Smooth muscle cell (in vitro differentiated cells): ENCODE data around the gene LRSAM1. TPM values are rescaled to one million over a fixed set of nuclear protein-coding genes. Genes with fewer than 3 reads are reported as not detected.
A peak's percentile ranks its signal among the peaks of the same experiment; 100 is the strongest.

Experiments used
- DNase-seq: peaks from one replicate; lab custom pipeline; 2025; ENCODE audit not compliant: unreplicated experiment; lab: John Stamatoyannopoulos, UW
- H2AFZ ChIP-seq: fragments of 200-600 bp; sonication (generic); 2 replicates; pipeline ENCODE4 v1.6.0; 2016; ENCODE audit warnings: antibody characterized with exemption, low read depth, mild to moderate bottlenecking
- H3F3A ChIP-seq: fragments of 200-600 bp; sonication (generic); 2 replicates; pipeline ENCODE4 v1.6.0; 2017; ENCODE audit warnings: antibody characterized with exemption, low read depth
- H3K27ac ChIP-seq: fragments of 200-600 bp; sonication (generic); 2 replicates; pipeline ENCODE4 v1.5.1; 2016; ENCODE audit warnings: low read depth, mild to moderate bottlenecking
- H3K27me3 ChIP-seq: fragments of 200-600 bp; sonication (generic); 2 replicates; pipeline ENCODE4 v1.6.1; 2016; ENCODE audit warnings: low read depth, mild to moderate bottlenecking
- H3K36me3 ChIP-seq: fragments of 200-600 bp; sonication (generic); 2 replicates; pipeline ENCODE4 v1.5.1; 2016; ENCODE audit warnings: low read depth
- H3K4me1 ChIP-seq: fragments of 200-600 bp; sonication (generic); 2 replicates; pipeline ENCODE4 v1.5.1; 2016; ENCODE audit warnings: low read depth
- H3K4me2 ChIP-seq: fragments of 200-600 bp; sonication (generic); 2 replicates; pipeline ENCODE4 v1.6.0; 2016; ENCODE audit warnings: mild to moderate bottlenecking
- H3K4me3 ChIP-seq: fragments of 200-600 bp; sonication (generic); 2 replicates; pipeline ENCODE4 v1.5.1; 2016; ENCODE audit warnings: mild to moderate bottlenecking
- H3K79me2 ChIP-seq: fragments of 200-600 bp; sonication (generic); 2 replicates; pipeline ENCODE4 v1.6.0; 2016; ENCODE audit warnings: low read depth, mild to moderate bottlenecking
- H3K9ac ChIP-seq: fragments of 200-600 bp; sonication (generic); 2 replicates; pipeline ENCODE4 v1.6.0; 2016; ENCODE audit warnings: low read depth
- H3K9me3 ChIP-seq: fragments of 200-600 bp; sonication (generic); replicated peaks from 2 replicates; pipeline ENCODE4 v1.5.1; 2016; ENCODE audit warnings: low read depth
- H4K20me1 ChIP-seq: fragments of 200-600 bp; sonication (generic); 2 replicates; pipeline ENCODE4 v1.6.0; 2016; ENCODE audit warnings: low read depth
- WGBS: methylation state at CpG from one replicate; pipeline ENCODE4 v1.1.7; 2016; ENCODE audit warnings: low lambda C conversion rate; 5-methylcytosine and 5-hydroxymethylcytosine counted together
- polyA plus RNA-seq: library from polyadenylated mRNA; unstranded; fragments of >200 nt; fragmentation: Nextera tagmentation; extraction: Ambion mirVana; gene quantifications from 2 replicates; pipeline ENCODE4 v1.2.1, GENCODE V29; 2016
- total RNA-seq: library from RNA; depleted of rRNA; stranded (reverse); fragments of >200 nt; gene quantifications from 2 replicates; pipeline ENCODE4 v1.2.3, GENCODE V29; 2014
- TF ChIP-seq, protein P1 (sequence below): fragments of 200-600 bp; sonication (generic); IDR thresholded peaks from 2 replicates; pipeline ENCODE4 v1.5.1; 2017; ENCODE audit warnings: borderline replicate concordance, mild to moderate bottlenecking, antibody characterized with exemption; ENCODE audit not compliant: insufficient read depth, poor library complexity, severe bottlenecking

LRSAM1 gene
- total and polyA plus RNA-seq, 2 experiments from 2014 or later, result 10.5 to 27.0 TPM

DNA sequence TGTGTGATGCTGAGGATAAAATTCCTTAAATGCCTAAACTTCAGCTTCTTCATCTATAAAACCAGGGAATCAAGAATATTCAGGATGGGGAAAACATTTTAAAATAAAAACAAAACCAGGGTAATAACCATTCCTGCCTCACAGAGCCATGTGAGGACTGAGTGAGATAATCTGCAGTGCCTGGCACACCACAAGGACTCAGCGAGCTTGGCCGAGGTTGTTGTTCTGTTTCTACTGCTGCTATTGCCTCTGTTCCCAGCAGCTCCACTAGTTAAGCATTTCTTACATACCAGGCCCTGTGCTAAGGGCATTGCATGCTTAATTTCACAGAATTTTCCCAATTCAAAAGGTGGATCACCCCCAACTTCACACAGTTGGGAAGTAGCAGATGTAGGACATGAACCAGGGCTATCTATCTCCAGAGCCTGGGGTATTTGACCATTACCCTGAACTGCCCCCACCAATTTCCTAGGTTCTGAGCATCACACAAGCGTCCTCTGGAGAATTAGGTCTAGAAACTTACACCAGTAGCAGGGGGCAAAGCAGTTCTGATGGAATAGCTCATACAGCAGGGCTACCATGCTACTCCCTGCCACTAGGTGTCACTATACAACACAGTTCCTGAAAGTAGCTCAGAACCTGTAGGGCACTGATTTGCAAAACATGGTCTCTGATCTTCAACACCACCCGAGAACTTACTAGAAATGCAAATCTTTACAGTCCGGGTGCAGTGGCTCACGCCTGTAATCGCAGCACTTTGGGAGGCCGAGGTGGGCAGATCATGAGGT, 74.3 kb downstream of the LRSAM1 start:
- H2AFZ ChIP-seq, result no peak overlapping the region
- H3K9ac ChIP-seq, result no peak overlapping the region
- H3K4me3 ChIP-seq, result no peak overlapping the region
- H3K27ac ChIP-seq, result peak overlapping the region; percentile 83
- H3K27me3 ChIP-seq, result no peaks in the 10 kb centered on the region
- H3K36me3 ChIP-seq, result no peaks in the 10 kb centered on the region
- peaks cover 33% of the 10 kb centered on the region for H3F3A ChIP-seq
- DNase-seq, result no peak
- H4K20me1 ChIP-seq, result peaks cover 27% of the 10 kb centered on the region
- TF ChIP-seq, protein P1, sequence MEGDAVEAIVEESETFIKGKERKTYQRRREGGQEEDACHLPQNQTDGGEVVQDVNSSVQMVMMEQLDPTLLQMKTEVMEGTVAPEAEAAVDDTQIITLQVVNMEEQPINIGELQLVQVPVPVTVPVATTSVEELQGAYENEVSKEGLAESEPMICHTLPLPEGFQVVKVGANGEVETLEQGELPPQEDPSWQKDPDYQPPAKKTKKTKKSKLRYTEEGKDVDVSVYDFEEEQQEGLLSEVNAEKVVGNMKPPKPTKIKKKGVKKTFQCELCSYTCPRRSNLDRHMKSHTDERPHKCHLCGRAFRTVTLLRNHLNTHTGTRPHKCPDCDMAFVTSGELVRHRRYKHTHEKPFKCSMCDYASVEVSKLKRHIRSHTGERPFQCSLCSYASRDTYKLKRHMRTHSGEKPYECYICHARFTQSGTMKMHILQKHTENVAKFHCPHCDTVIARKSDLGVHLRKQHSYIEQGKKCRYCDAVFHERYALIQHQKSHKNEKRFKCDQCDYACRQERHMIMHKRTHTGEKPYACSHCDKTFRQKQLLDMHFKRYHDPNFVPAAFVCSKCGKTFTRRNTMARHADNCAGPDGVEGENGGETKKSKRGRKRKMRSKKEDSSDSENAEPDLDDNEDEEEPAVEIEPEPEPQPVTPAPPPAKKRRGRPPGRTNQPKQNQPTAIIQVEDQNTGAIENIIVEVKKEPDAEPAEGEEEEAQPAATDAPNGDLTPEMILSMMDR, result peak; percentile 60
- H3K79me2 ChIP-seq, result peaks cover 22% of the 10 kb centered on the region
- no peak overlapping the region for H3K4me2 ChIP-seq
- peaks cover 10% of the 10 kb centered on the region for H3K4me1 ChIP-seq
- WGBS, result 93% methylated on average over 8 of the region's 8 CpGs
- no peaks in the 10 kb centered on the region for H3K9me3 ChIP-seq

DNA sequence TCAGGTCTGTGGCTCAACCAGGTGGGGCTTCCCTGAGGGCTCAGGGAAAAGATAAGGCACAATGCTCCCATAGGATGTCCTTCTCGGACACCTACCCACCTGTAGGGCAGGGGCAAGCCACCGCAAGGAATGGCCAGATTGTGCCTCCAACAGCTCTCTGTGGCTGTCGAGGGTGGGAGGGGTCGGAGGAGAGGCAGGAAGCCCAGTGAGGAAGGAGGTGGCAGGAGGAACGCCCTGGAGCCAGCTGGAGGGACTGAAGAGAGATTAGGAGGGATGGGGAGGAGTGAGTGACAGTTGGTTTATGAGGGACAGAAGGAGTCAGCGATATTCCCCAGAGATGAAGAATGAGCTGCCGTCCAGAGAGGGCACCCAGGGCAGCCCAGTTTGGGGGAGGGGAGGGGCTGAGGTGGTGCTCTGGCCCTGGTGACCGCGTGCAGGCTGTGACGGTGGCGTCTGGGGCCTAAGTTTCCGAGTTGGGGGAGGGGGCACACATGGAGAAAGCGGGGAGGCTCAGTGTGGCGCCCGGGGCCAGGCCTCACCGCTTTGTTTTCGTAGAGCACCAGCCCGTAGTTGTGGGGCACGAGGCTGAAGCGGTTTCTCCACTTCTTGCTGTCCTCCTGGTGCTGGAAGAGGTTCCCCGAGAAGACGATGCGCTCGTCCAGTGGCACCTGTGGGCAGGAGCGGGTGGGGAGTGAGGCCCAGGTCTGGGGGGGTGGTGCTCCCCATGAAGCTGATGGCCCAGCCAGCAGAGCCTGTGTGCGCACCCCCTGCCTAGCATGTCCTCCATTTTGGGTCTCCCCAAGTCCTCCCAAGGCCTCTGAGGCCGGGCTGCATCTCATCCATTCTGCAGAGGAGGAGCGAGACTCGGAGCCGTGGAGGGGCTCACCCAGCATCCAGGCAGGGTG, 75.6 kb downstream of the LRSAM1 start:
- Histone ChIP-seq H3K4me1 (peaks cover 8% of the 10 kb centered on the region), H3K4me3 (no peak overlapping the region), H3K27ac (peak overlapping the region; percentile 11), H2AFZ (no peak overlapping the region), H3K36me3 (no peaks in the 10 kb centered on the region), H3F3A (peaks cover 28% of the 10 kb centered on the region), H3K27me3 (no peaks in the 10 kb centered on the region), H3K4me2 (no peak overlapping the region), H3K9ac (no peak overlapping the region), H4K20me1 (peaks cover 40% of the 10 kb centered on the region), H3K9me3 (no peaks in the 10 kb centered on the region), H3K79me2 (peaks cover 35% of the 10 kb centered on the region)
- DNase-seq, result no peak
- 83% methylated on average over 27 of the region's 30 CpGs for WGBS
- TF ChIP-seq, protein P1, result no peak

DNA sequence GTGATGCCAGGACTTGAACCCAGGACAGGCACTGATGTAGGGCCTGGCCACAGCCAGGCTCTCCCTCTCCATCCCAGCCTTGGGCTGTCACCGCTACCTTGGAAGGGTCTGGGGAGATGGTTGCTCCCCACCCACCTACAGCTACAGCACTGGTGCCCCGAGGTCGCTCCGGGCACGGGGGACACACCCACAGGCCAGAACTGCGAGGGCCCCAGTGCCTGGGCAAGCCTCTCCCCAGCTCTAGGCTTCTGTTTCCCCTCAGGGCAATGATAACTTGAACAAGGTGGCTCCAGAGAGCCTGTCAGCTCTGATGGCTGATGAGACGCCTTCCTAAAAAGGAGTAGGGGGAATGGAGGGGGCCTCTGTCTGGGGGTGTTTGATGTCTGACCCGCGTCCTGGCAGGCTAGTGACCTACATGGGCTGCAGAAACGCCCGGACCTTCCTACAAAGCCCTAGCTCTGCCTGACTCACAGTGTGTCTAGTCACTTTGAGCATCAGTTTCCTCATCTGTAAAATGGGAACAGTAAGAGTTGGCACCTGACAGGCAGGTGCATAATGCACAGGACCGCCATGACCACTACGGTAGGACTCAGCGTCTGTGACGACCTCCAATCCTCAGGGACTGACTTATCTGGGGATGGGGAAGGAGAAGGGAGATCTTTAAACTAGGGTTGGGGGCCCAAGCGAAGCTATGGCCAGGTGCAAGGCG, 76.4 kb downstream of the LRSAM1 start:
- no peak overlapping the region for H3K27ac ChIP-seq
- no peaks in the 10 kb centered on the region for H3K9me3 ChIP-seq
- H2AFZ ChIP-seq, result no peak overlapping the region
- H3K27me3 ChIP-seq, result no peaks in the 10 kb centered on the region
- H3K36me3 ChIP-seq, result no peaks in the 10 kb centered on the region
- H3K4me3 ChIP-seq, result no peak overlapping the region
- no peak overlapping the region for H3K9ac ChIP-seq
- TF ChIP-seq, protein P1, result no peak
- peaks cover 43% of the 10 kb centered on the region for H3K79me2 ChIP-seq
- H4K20me1 ChIP-seq, result peaks cover 48% of the 10 kb centered on the region
- no peak overlapping the region for H3K4me2 ChIP-seq
- H3F3A ChIP-seq, result peaks cover 23% of the 10 kb centered on the region
- H3K4me1 ChIP-seq, result peaks cover 6% of the 10 kb centered on the region
- no peak for DNase-seq
- WGBS, result 87% methylated on average over 17 of the region's 17 CpGs
